IPS DF 6.9 (cell line): ENCODE measurements around the gene LGR4.

Experiments
- DNase-seq: peaks from one replicate; pipeline ENCODE4 v3.0.0-alpha.2; 2013; ENCODE audit warnings: low read depth, low spot score
- H3K27ac ChIP-seq: one replicate; pipeline ENCODE4 v1.5.1; 2013; ENCODE audit warnings: low read length, control low read depth
- H3K27me3 ChIP-seq: 2 replicates; pipeline ENCODE4 v1.6.1; 2013; ENCODE audit warnings: mild to moderate bottlenecking, low read length; ENCODE audit not compliant: control insufficient read depth, insufficient read depth
- H3K36me3 ChIP-seq: 2 replicates; pipeline ENCODE4 v1.6.1; 2013; ENCODE audit warnings: low read length; ENCODE audit not compliant: control insufficient read depth, insufficient read depth
- H3K4me1 ChIP-seq: 2 replicates; pipeline ENCODE4 v1.6.1; 2013; ENCODE audit warnings: low read length; ENCODE audit not compliant: control insufficient read depth, insufficient read depth
- H3K4me3 ChIP-seq: 2 replicates; pipeline ENCODE4 v1.5.1; 2013; ENCODE audit warnings: mild to moderate bottlenecking, low read length
- H3K9me3 ChIP-seq: 2 replicates; pipeline ENCODE4 v1.6.1; 2013; ENCODE audit warnings: low read length, inconsistent platforms; ENCODE audit not compliant: control insufficient read depth, insufficient read depth
- WGBS: extraction: QIAGEN DNeasy Blood & Tissue Kit; methylation state at CpG from one replicate; pipeline ENCODE4 v1.1.7; 2013; ENCODE audit warnings: mixed read lengths, missing lambda C conversion rate; ENCODE audit not compliant: insufficient read length, insufficient coverage; 5-methylcytosine and 5-hydroxymethylcytosine counted together

The LGR4 gene

DNA sequence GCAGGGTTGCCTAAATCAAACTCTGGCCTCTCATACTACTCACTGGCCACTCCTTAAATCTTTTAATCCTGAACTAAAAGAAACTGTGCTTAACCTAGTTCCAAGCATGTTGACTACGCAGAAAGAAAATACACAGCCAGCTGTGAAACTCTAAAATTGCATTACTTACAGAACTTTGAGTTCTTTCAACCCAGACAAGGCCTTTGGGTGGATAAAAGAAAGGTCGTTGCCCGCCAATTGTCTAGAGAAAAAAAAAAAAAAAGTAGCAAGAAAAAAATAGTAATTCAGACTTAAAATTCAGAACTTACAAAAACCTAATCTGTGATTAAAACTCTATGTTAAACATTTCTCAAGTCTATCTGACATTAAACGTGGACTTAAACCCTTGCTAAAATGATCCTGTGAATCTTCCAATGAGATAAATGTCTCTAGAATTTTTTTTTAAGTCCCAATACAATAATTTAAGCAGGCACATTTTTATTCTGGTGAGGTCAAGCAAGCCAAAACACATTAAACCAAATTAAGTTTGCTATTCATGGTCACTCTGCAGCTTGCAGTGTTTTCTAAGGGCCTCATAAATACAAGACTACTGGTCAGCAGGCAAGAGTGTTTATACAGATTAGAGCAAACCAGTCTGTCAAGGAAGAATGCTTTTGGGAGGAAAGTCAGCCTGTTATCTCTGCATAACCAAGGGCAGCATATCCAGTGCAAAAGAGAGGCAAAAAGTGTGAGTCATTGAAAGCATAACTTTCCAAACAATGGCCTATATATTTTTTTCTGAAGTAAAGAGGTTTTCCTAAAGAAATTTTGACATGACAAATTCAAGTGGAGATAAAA is 80.1 kb downstream of the LGR4 start:
- Histone ChIP-seq H3K4me1 (peaks cover 5% of the 10 kb centered on the region; the same call in 1 of the 2 replicates), H3K4me3 (no peak overlapping the region), H3K27ac (no peak overlapping the region), H3K36me3 (no peaks in the 10 kb centered on the region), H3K9me3 (no peaks in the 10 kb centered on the region), H3K27me3 (no peaks in the 10 kb centered on the region)
- WGBS: no CpG with 5 or more reads among the region's 4 CpGs
- DNase-seq: no peak

DNA sequence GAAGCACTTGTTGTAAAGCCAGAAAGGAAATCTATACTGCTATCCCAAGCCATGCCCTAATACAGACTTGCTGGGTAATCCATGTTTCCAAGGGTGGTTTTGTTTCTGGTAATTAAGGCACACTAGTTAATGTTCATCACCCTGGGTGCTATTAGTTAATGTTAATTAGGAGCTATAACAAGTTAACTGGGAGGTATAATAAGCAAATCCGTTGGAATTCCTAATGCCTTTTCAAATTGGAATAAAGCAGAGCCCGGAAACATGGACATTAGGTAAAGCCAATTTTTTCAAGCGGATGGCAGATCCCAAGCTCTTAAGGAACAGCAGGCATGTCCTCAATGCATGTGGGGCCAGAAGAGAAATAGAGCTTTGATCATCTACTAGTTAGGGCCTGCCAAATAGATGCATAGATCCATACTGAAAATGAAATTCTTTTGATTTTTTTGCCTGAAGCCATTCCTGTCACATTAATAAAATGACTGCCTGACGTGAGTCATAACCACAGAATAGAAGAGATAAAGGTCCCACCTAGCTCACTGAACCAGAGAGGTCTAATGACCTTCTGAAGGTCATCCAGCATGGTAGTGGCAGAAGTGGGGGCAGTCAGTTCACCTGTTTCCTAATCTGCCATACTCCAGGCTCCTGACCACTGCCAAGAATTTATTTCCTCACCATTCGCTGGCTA is 81.1 kb downstream of the LGR4 start:
- Histone ChIP-seq H3K36me3 (no peaks in the 10 kb centered on the region), H3K4me1 (peaks cover 5% of the 10 kb centered on the region; the same call in 1 of the 2 replicates), H3K4me3 (no peak overlapping the region), H3K27ac (no peak overlapping the region), H3K27me3 (no peaks in the 10 kb centered on the region), H3K9me3 (no peaks in the 10 kb centered on the region)
- DNase-seq: no peak
- no CpG with 5 or more reads among the region's 5 CpGs for WGBS

DNA sequence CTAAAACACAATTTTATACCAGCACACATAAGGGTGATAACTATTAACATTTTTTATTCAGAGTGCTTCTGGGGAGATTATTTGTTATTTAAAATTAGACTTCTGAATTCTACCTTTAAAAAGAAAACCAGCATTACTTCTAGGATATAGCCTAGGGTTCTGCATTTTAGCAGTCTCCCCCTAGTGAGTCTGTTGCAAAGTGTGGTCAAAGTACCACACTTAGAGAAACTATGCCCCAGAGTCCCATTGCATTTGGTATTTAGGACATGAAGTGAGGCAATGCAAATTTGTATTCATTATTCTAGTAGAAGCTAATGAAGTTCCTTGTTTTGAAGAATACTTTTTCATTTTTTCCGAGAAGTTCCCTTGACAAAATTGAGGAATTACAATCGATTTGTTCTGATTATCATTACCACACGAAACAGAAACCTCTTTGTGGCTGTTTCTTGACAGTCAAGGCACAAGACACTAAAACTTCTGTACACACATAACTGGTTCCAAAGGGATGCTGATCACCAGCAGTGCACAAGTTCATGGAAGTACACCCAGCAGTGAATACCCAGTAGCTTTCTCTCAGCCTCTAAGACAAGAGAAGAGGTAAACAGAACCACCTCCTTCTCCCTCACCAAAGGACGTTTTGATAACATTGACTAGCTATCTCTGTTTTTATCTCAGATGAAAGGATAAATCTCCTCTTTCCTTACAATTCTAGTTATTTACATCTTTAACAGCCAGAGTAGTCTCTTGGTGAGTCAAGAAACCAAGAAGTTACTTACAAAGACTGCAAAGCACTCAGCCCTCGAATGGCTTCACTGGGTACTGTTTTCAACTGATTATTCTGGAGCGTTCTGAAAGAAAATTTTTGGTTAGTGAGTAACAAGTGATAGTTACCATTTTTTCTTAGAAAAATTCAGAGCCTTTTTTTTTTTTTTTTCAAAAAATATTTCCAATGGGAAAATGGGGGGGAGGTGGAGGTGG is 82.0 kb downstream of the LGR4 start:
- no peak overlapping the region for H3K27ac ChIP-seq
- no CpG with 5 or more reads among the region's 6 CpGs for WGBS
- DNase-seq: no peak

DNA sequence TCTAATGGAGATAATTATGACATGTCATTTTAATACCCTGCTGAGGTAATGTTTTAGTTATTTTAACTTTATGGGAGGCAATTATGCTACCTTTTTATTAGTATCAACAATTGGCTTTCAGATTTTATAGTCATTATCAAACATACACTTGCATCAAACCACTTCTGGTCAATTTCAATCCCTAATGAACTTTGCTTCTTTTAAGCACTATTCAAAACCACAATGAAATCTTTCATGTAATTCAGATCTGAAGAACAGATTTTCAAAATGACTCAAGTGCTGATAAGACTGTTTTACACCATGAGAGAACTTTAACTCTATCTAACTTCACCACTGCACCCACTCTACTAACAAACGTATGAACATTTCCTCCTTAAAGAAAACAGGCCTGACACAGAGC is 83.7 kb downstream of the LGR4 start:
- no peak overlapping the region for H3K4me3 ChIP-seq
- no peaks in the 10 kb centered on the region for H3K27me3 ChIP-seq
- no peak for DNase-seq
- H3K9me3 ChIP-seq: no peaks in the 10 kb centered on the region
- H3K36me3 ChIP-seq: no peaks in the 10 kb centered on the region
- H3K27ac ChIP-seq: no peak overlapping the region
- H3K4me1 ChIP-seq: peaks cover 1% of the 10 kb centered on the region; the same call in 1 of the 2 replicates
- no CpG with 5 or more reads among the region's 1 CpG for WGBS

More for the DNA sequence above, 82.0 kb downstream of the LGR4 start:
- Histone ChIP-seq H3K36me3 (no peaks in the 10 kb centered on the region), H3K4me1 (peaks cover 5% of the 10 kb centered on the region; the same call in 1 of the 2 replicates), H3K27me3 (no peaks in the 10 kb centered on the region), H3K4me3 (no peak overlapping the region), H3K9me3 (no peaks in the 10 kb centered on the region)

- H3K9me3 ChIP-seq: no peaks in the 10 kb centered on the region
- DNase-seq: no peak
- no peak overlapping the region for H3K27ac ChIP-seq
- no peak overlapping the region for H3K4me3 ChIP-seq
- peaks cover 1% of the 10 kb centered on the region; the same call in 1 of the 2 replicates for H3K4me1 ChIP-seq
- WGBS: no CpG with 5 or more reads among the region's 2 CpGs
- H3K36me3 ChIP-seq: no peaks in the 10 kb centered on the region
- H3K27me3 ChIP-seq: no peaks in the 10 kb centered on the region
Measured at GRCh38 chr11:27388001-27388400, 84.6 kb downstream of the LGR4 start.

DNA sequence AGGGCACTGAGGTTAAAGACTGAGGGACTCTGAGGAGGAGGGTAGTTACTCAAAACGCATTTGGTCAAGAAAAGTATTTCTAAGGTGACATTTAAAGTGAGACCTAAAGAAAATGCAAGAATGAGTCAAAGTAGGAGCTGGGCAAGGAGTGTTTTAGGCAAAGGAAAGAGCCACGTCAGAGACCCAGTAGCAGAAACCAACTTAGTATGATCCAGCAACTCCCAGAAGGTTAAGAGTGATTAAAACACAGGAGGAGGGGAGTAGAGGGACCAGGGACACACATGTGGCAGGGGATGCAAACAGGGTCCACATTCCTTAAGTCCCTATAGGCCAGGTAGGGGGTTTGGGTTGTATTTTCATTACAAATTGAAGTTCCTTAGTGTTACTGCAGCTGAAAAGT is 85.2 kb downstream of the LGR4 start:
- H3K4me3 ChIP-seq: no peak overlapping the region
- peaks cover 1% of the 10 kb centered on the region; the same call in 1 of the 2 replicates for H3K4me1 ChIP-seq
- H3K27me3 ChIP-seq: no peaks in the 10 kb centered on the region
- DNase-seq: no peak
- no peaks in the 10 kb centered on the region for H3K9me3 ChIP-seq
- WGBS: no CpG with 5 or more reads among the region's 2 CpGs
- H3K27ac ChIP-seq: no peak overlapping the region
- H3K36me3 ChIP-seq: no peaks in the 10 kb centered on the region

GRCh38 chr11:27386181-27386845 is 86.3 kb downstream of the LGR4 start:
- no peak for DNase-seq
- Histone ChIP-seq H3K36me3 (peaks cover 2% of the 10 kb centered on the region; the same call in 1 of the 2 replicates), H3K27me3 (no peaks in the 10 kb centered on the region), H3K4me1 (peaks cover 1% of the 10 kb centered on the region; the same call in 1 of the 2 replicates), H3K4me3 (no peak overlapping the region), H3K27ac (no peak overlapping the region), H3K9me3 (no peaks in the 10 kb centered on the region)
- WGBS: no CpG with 5 or more reads among the region's 4 CpGs

DNA sequence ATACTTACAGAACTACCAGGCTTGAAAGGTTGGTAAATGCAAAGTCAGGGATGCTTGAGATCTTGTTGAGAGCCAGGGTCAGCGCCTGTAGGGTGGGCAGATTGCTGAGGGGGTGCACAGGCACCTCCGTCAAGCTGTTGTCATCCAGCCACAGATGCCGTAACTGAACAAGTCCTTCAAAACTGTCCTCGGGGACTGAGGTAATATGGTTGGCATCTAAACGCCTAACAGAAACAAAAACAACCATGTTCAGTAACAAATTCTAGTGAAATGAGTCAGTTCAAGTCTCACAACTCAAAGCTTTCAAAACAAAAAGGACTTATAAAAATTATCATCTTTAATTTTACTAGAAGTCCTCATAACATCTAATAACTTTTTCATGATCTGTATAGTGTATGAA is 87.3 kb downstream of the LGR4 start:
- Histone ChIP-seq H3K4me3 (no peak overlapping the region), H3K36me3 (peaks cover 5% of the 10 kb centered on the region; the same call in 1 of the 2 replicates), H3K27me3 (no peaks in the 10 kb centered on the region), H3K4me1 (no peaks in the 10 kb centered on the region), H3K9me3 (no peaks in the 10 kb centered on the region), H3K27ac (no peak overlapping the region)
- no CpG with 5 or more reads among the region's 5 CpGs for WGBS
- DNase-seq: no peak

GRCh38 chr11:27384227-27384626 is 88.4 kb downstream of the LGR4 start:
- Histone ChIP-seq H3K4me1 (no peaks in the 10 kb centered on the region), H3K36me3 (peaks cover 7% of the 10 kb centered on the region; the same call in 1 of the 2 replicates), H3K27me3 (no peaks in the 10 kb centered on the region), H3K27ac (no peak overlapping the region), H3K9me3 (no peaks in the 10 kb centered on the region), H3K4me3 (no peak overlapping the region)
- no peak for DNase-seq
